H1 (cell line): ENCODE results near the gene TMTC2. TPM values are rescaled to one million over a fixed set of nuclear protein-coding genes. Genes with fewer than 3 reads are reported as not detected.

Source experiments
- KDM1A ChIP-seq: fragments of 200-600, 300-600 bp; sonication (generic); IDR thresholded peaks from 2 replicates; pipeline ENCODE4 v1.7.1; 2016; ENCODE audit warnings: mild to moderate bottlenecking, low read length, borderline replicate concordance
- polyA plus RNA-seq, 7 experiments: library from polyadenylated mRNA; depleted of rRNA in 3 of 7; stranded (reverse) in 5 of 7; unstranded in 2 of 7; fragments of >200 nt in 5 of 7; fragments of 200-250 nt in 2 of 7; gene quantifications; 1 replicate in 5 of 7; 2 replicates in 1 of 7; 4 replicates in 1 of 7; pipeline versions ENCODE4 v1.2.1 to v1.2.3, GENCODE V29; 2011 to 2013; ENCODE audit warnings: missing spikeins in 2 of 7, mixed read lengths in 2 of 7
- total RNA-seq: library from RNA; stranded (reverse); fragmentation: NEBNext Ultra II Directional; extraction: Animal tissue kit (Norgen Biotek cat#: 25700); gene quantifications from 2 replicates; pipeline ENCODE4 v1.2.1, GENCODE V29; 2021

TMTC2 gene
- total and polyA plus RNA-seq, 2 of the 8 experiments (the other 6 are each of a cell fraction or from before 2014, with no cell fraction given): 2.3 to 3.9 TPM

GRCh38 chr12:82981150-82981549 lies 294.4 kb downstream of the TMTC2 start (continued):
- no peak for TF ChIP-seq KDM1A
